GM19193 (cell line): Measurements from ENCODE around the gene TUBB.

ENCODE experiments used
- POLR2A ChIP-seq: IDR thresholded peaks from 4 replicates; pipeline ENCODE4 v1.6.1; 2011; ENCODE audit not compliant: insufficient read depth, insufficient read length; ENCODE audit errors: extremely low read depth

The TUBB gene

GRCh38 chr6:30719791-30720737, at the start of gene TUBB:
TUBB (plus strand) TSS chr6:30720352; CDS start chr6:30720507, 155 bp downstream.
- TF ChIP-seq POLR2A = peak; percentile 92

- TF ChIP-seq POLR2A = no peak
Measured at GRCh38 chr6:30670760-30671527, 49.2 kb upstream of the TUBB start.

DNA sequence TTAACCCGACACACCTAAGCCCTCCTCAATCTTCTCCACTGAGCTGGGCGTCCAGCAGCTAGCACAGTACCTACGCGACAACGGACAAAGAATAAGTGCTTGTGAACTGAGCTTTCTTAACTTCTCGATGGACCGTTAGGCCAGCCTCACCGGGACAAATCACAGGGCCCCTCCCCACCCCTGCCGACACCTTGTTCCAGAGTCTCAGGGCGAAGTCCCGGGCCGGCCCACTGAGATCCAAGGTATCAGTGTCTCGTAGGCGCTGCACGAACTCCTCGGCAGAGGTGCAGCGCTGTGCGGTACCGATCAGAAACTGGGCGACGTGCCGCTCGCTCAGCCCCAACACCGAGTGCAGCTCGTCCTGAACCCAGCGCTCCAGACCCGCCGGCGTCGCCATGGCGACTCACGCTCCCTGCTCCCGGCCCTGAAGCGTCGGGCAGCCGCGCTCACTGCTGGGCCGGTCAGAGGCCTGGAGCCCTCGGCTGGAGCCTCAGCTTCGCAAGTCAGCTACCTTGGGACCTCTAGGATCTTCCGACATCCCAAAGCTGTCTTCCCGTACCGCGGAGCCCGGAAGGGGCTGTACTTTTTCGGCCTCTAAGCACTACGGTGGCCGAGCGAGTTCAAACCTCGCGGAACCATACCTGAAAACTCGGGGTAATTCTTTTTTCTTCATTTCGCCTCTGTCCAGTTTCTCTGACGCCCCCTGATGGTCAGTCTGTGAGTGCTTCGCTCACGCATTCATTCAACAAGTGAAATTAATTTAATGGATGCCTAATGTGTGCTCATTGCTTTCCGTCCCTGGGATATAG, 47.5 kb upstream of the TUBB start, which contains the start of gene DHX16:
TSS of gene DHX16 (minus strand) at position 562 of the 809 bp plus-strand sequence. CDS start at position 397, 165 bp downstream.
- TF ChIP-seq POLR2A = peak; percentile 85

GRCh38 chr6:30676660-30677285, 43.4 kb upstream of the TUBB start:
- TF ChIP-seq POLR2A = no peak

- peak; percentile 28 for TF ChIP-seq POLR2A
Measured at GRCh38 chr6:30678964-30679726, 41.0 kb upstream of the TUBB start.

DNA sequence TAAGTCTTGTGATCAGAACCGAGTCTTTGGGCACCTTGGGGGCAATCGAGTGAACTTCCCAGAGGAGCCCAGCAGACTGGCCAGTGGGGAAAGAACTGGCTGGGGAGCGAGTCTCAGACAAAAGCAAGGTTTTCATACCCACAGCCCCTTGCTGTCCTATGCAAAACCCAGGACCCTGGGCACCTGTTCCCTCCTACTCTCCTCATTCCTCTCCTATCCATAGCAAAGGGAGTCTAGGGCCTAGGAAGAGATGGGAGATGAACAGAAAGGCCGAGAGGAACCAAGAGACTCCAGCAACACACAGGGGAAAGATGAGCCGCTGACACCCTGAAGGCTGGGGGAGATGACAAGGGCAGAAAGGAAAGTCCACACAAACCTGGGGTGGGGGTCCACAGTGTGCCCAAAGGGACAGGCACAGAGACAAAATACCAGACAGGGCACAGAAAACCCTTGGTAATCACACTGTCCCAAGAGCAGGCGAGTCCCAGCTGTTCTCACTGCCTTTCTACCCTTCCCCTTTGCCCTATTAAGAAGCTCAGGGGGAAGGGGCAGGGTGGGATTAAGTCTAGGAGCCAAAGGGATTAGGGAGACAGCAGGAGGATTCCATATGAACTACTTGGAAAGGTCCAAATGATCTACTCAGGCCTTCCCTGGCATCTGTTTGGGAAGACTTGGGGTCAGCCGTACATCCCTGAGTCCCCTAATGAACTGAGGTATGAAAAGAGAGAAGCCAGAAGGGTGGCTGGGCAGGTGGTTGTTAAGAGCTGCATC, 40.2 kb upstream of the TUBB start:
- TF ChIP-seq POLR2A = no peak

DNA sequence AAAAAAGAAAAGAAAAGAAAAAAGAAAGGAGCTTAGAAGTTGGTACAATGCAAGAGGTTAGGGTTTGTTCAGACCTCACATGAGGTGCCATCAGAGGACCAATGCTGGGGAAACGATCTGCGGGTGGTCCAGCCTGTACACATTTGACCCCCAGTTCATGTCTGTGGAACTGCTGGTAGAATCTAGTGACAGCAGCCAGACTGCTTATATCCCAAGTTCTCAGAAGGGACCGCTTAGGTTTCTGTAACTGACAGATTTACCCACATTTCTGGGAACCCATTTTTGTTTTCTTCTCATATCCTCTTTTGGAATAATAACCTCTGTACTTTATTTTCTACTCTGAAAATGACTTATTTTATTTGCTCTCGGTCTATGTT, 38.4 kb upstream of the TUBB start:
- no peak for TF ChIP-seq POLR2A

DNA sequence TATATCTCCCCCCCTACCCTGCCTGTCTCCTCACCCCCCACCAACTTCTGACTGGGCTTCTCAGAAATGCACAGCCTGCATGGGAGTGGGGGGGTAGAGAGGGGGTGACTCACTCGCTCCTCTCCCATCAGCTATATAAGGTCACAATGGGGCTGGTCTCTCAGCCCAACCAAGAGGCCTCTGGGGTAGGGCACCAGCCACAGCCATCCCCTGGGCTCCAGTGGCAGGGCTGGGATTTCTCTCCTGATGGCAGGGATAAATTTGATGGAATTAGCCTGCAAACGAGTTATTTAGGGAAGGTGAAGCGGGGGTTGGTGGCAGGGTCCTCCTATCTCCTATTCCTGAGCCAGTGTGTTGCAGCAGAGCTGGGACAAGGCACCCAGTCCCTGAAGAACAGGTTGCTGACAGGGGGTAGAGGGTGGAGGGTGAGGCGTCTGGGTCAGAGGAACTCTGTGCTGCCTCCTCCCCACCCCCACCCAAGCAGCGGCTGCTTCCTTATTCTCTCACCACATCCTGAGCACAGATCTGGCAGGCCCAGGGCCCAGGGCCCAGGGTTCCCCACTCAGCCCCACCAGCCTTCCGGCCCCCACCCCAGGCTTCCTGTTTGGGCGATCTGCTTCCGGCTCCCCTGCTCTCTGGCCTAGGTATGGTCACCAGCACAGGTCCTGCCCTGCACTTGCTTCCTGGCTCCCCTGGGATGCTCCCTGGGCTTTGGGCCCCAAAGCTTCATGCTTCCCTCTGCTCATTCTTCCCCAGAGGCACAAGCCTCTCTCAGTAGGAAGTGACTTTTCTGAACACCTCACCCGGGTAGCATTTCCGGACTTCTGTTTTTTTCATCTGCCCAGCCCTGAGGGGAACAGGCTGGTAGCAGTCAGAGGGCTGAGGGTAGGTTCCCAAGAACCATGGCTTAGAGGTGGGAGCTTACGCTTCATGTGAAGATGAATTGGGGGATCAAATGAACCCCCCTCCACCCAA, 37.7 kb upstream of the TUBB start:
- peak; percentile 82 for TF ChIP-seq POLR2A

DNA sequence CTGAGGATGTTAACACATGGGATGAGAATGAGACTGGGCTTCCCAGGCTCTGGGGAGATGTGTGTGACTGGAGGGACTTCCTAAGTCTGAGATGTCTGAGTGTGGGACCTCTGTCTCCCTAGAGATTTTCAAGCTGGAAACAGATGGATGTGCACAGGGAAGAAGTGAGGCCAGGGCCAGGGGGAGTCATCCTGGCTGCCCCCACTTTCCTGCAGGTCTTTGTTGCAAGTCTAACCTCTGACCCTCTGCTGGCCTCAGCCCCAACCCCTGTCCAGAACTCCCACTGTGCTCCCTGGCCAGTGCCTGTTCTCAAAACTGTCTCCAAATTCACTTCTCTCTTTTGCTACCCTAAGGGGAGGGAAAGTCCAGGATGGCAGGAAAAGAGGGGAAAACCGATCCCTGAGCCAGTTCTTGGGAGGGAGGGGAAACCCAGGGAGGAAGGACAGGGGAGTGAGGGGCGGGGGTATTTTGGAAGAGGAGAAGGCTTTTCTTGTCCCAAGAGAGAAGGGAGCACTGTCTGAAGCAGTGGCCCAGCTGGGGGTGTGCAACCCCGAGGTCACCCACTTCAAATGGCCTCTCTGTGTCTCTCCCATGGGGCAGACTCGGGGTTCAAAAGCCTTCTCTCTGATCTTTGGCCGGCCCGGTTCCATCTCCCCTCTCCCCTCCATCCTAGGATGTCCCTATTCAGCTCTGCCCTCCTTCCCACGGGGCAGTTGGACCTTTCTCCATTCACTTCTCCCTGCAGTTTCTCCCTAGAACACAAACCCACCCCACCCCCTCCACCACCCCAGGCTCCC, 36.8 kb upstream of the TUBB start:
- TF ChIP-seq POLR2A = no peak

DNA sequence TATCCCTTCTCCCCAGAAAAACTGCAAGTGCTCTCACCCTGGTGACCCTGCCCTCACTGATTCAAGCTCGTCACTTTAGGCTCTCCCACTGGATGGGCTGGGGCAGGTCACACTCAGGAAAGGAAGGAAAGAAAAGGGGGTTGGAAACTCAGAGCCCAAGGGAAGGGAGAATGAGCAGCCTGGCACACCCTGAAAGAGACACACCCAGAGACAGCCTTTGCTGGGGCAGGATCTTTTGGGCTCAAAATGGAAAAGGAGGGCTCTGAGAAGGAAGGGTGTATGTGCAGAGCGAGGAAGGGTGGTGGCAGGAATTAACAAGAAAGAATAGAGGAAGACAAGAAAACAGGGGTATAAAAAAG, 36.2 kb upstream of the TUBB start:
- no peak for TF ChIP-seq POLR2A
